OCI-M2 (cell line): ENCODE measurements around the gene METTL16.
"Not testable (repeated sequence)": the region's sequence is repeated elsewhere in the genome, so short reads cannot be mapped to it uniquely, and the experiment has no call there.

Experiments
- DNase-seq: peaks from one replicate; lab custom pipeline; 2025; ENCODE audit not compliant: unreplicated experiment; lab: John Stamatoyannopoulos, UW

The METTL16 gene

DNA sequence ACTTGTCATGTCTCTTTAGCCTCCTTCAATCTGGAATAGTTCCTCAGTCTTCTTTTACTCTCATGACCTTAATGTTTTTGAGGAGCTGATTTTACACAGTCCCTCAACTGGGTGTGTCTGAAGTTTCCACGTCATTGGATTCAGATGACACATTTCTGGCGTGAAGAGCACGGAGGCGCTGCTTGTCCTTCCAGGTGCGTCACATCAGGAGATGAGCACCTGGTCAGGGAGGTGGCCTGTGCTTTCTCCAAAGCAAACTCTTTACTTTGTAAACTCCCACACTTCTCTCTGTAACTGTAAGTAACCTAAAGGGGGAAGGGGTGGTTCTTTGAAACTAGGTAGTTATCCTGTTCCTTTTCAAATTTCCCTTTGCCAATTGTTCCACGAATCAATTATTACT is 58.4 kb downstream of the METTL16 start:
- DNase-seq = no peak

- no peak for DNase-seq
Measured at GRCh38 chr17:2452216-2452750, 59.4 kb downstream of the METTL16 start.

- DNase-seq = no peak
Measured at GRCh38 chr17:2450016-2450650, 61.6 kb downstream of the METTL16 start.

GRCh38 chr17:2449486-2449885 is 62.2 kb downstream of the METTL16 start:
- no peak for DNase-seq

GRCh38 chr17:2447479-2447878 is 64.2 kb downstream of the METTL16 start:
- not testable (repeated sequence) for DNase-seq

DNA sequence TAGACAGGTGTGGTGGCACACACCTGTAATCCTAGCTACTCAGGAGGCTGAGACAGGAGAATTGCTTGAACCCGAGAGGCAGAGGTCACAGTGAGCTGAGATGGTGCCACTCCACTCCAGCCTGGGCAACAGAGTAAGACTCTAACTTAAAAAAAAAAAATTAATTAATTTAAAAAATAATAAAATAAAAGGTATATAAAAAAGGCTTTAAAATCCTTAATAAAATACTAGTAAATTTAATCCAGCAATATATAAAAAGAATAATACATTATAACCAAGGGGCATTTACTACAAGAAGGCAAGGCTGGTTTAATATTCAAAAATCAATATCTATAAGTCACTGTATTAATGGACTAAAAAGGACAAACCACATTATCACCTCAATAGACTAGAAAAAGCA is 66.0 kb downstream of the METTL16 start:
- no peak for DNase-seq

GRCh38 chr17:2444382-2444781 is 67.3 kb downstream of the METTL16 start:
- DNase-seq = no peak

GRCh38 chr17:2442166-2442565 is 69.5 kb downstream of the METTL16 start:
- no peak for DNase-seq

DNA sequence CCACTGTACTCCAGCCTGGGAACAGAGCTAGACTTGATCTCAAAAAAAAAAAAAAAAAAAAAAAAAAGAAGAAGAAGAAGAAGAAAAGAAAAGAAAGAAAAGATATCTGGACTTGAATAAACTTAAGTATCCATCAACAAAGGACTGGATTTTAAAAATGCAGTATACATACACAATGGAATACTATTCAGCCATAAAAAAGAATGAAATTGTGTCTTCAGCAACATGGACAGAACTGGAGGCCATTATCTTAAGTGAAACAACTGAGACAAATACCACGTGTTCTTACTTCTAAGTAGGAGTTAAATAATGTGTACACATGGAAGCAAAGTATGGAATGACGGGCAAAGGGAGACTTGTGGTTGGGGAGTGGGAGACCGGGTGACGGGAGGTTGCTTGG is 70.8 kb downstream of the METTL16 start:
- no peak for DNase-seq

DNA sequence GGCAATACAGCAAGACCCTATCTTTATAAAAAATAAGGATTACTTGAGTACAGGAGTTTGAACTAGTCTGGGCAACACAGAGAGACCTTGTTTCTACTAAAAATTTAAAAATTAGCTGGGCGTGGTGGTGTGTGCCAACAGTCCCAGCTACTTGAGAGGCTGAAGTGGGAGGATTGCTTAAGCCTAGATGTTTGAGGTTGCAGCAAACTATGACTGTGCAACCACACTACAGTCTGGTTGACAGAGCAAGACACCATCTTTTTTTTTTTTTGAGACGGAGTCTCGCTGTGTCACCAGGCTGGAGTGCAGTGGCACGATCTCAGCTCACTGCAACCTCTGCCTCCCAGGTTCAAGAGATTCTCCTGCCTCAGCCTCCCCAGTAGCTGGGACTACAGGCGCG is 71.7 kb downstream of the METTL16 start:
- not testable (repeated sequence) for DNase-seq

- no peak for DNase-seq
Measured at GRCh38 chr17:2438823-2439222, 72.9 kb downstream of the METTL16 start.

DNA sequence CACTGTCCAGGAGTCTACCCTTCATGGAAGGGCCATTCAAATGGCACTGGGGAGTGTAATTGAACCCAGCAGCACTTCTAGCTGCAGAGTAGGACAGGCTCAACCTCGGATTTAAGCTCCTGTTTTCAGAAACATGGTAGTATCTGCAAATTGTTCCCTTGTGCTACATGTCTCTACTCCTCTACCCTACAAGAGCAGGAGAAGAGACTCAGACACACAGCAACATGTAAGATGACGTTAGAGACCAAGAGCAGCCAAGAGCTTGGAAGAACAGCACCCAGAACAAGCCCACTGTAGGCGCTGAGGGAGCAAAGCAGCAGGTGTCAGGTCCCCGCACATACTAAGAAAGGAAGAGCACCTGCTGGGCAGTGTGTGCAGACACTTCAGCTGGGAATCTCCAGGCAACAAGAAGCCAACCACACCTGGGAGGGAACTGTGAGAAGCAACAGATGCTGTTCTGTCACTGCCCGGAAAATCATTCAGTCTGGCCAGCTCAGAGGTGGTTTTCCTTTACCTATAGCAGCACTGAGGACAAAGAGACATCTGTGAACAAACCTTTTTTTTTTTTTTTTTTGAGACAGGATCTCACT is 75.3 kb downstream of the METTL16 start:
- no peak for DNase-seq

- no peak for DNase-seq
Measured at GRCh38 chr17:2435862-2436261, 75.8 kb downstream of the METTL16 start.

DNA sequence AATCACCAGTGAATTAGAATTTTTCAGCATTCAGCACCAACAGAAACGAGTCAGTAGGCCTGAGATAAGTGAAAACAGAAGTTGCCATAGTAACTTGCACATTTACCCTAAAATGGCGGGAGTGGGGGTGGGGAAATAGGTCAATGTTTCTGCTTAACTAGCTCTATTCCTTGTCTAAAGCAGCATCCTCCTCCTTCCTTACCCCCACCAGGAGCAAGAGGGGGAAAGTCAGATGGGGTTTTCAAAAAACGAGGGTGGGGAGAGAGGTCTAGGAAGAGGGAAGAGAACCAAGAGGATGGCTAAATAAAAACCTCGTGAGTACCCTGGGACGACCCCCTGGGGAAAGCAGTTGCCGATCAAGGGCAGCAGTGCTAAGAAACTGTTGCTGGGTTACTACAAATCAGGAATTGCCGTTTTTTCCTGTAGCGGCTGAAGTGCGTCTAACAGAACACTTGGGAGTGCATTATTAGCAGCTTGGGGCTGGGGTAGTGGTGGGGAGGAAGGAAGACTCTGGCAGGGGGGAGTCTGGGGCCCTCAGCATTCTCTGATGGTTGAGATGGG is 76.4 kb downstream of the METTL16 start:
- DNase-seq = no peak

DNA sequence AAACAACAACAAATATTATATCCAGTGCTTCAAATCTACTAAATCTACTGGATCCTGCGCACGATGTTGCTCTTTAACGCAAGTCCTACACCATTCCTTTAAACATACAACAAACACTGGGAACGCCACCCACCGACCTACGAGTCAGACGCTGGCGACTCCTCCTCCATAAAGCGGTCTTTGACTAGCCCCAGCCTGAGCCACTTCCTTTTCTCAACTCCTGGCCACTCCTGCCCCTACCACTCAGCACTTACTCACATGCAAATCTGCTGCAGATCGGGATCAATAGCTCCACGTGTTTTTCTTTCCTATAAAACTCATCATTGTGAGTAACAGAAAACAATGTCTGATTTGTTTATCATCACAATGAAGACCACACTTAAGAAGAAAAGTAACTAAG is 78.0 kb downstream of the METTL16 start:
- DNase-seq = no peak

DNA sequence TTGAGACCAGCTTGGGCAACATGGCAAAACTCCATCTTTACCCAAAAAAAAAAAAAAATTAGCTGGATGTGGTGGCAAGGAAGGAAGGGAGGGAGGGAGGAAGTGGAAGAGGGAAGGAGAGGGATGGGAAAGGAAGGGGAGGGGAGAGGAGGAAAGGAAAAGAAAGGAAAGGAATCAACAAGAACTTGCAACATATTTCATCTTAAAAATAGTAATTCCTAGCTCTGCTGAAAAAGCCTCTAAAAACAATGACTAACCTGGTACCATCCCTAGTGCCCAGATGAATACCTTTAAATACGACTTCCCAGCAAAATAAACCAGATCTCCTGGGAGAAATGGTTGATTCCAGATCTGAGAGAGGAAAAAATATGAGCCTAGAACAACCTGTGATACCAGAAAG is 83.8 kb downstream of the METTL16 start:
- DNase-seq = no peak

DNA sequence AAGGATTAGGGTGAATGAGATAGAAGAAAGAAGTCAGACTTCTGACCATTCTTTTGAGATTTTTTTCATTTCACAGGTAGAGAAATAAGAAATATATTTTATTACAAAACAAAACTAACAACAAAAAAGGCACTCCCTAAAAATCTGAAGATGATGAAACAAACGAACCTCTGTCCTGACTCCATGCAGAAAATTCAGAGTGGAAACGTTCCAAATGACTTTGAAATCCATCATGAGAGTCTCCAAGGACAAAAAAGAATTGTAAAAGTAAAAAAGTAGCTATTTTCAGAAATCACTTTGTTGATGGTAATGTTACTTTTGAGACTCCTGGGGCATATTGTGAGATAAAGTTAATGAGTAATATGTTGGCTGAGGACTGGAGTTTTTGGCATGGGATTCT is 84.5 kb downstream of the METTL16 start:
- DNase-seq = no peak

GRCh38 chr17:2423271-2423670 is 88.4 kb downstream of the METTL16 start:
- no peak for DNase-seq

- DNase-seq = no peak
Measured at GRCh38 chr17:2421315-2422147, 90.2 kb downstream of the METTL16 start.

DNA sequence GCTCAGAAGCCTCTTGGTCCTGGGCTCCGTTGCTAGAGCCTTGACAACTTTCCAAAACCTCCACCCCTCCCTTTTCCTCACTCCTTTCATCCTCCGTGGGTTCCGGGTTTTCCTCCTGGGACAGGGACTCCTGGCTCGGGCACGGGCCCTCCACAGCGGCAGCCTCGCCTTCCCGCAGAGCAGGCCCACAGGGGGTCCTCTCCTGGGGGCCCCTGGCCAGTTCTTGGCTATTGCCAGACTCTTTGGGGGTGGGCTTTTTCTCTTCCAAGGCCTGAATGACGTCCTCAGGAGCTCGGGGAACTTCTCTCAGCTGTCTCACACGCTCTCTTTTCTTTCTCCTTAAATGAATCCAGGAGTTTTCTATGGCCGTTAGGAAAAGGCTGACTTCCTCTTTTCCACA is 91.5 kb downstream of the METTL16 start:
- no peak for DNase-seq

GRCh38 chr17:2419486-2419885 is 92.2 kb downstream of the METTL16 start:
- DNase-seq = no peak

- DNase-seq = no peak
Measured at GRCh38 chr17:2418572-2418971, 93.1 kb downstream of the METTL16 start.
